AG10803 (cell line): ENCODE results near the gene NEMP2.

Experiments used
- DNase-seq: peaks from one replicate; pipeline ENCODE4 v3.0.0; 2010; ENCODE audit warnings: low read depth
- H3K4me3 ChIP-seq: 2 replicates; pipeline ENCODE4 v1.5.1; 2011; ENCODE audit warnings: mild to moderate bottlenecking, low read length, control low read depth
- CTCF ChIP-seq: conservative IDR thresholded peaks from 2 replicates; pipeline ENCODE4 v1.5.1; 2011; ENCODE audit warnings: mild to moderate bottlenecking, low read length, control low read depth, inconsistent platforms

NEMP2 gene

GRCh38 chr2:190569994-190570755, 35.7 kb upstream of the NEMP2 start:
- H3K4me3 ChIP-seq: no peak overlapping the region
- DNase-seq: no peak
- no peak for TF ChIP-seq CTCF

GRCh38 chr2:190564838-190565237, 30.3 kb upstream of the NEMP2 start:
- H3K4me3 ChIP-seq: no peak overlapping the region
- TF ChIP-seq CTCF: no peak
- no peak for DNase-seq

- no peak overlapping the region for H3K4me3 ChIP-seq
- TF ChIP-seq CTCF: no peak
- no peak for DNase-seq
Measured at GRCh38 chr2:190563646-190564045, 29.1 kb upstream of the NEMP2 start.

GRCh38 chr2:190563109-190563508, 28.6 kb upstream of the NEMP2 start:
- DNase-seq: no peak
- TF ChIP-seq CTCF: no peak
- no peak overlapping the region for H3K4me3 ChIP-seq

GRCh38 chr2:190562121-190562520, 27.6 kb upstream of the NEMP2 start:
- no peak for TF ChIP-seq CTCF
- no peak overlapping the region for H3K4me3 ChIP-seq
- no peak for DNase-seq

GRCh38 chr2:190561094-190561493, 26.6 kb upstream of the NEMP2 start:
- no peak for DNase-seq
- H3K4me3 ChIP-seq: no peak overlapping the region
- no peak for TF ChIP-seq CTCF

- no peak overlapping the region for H3K4me3 ChIP-seq
Measured at GRCh38 chr2:190554357-190555006, 20.0 kb upstream of the NEMP2 start.

More at GRCh38 chr2:190554357-190555006, 20.0 kb upstream of the NEMP2 start:
- DNase-seq: no peak
- no peak for TF ChIP-seq CTCF
